ENCODE measurements around the gene SFXN4. TPM values are rescaled to one million over a fixed set of nuclear protein-coding genes. Genes with fewer than 3 reads are reported as not detected.

The SFXN4 gene
- polyA plus RNA-seq, 2 of the 4 experiments (the other 2 are of a cell fraction), result 39.3 to 66.0 TPM

DNA sequence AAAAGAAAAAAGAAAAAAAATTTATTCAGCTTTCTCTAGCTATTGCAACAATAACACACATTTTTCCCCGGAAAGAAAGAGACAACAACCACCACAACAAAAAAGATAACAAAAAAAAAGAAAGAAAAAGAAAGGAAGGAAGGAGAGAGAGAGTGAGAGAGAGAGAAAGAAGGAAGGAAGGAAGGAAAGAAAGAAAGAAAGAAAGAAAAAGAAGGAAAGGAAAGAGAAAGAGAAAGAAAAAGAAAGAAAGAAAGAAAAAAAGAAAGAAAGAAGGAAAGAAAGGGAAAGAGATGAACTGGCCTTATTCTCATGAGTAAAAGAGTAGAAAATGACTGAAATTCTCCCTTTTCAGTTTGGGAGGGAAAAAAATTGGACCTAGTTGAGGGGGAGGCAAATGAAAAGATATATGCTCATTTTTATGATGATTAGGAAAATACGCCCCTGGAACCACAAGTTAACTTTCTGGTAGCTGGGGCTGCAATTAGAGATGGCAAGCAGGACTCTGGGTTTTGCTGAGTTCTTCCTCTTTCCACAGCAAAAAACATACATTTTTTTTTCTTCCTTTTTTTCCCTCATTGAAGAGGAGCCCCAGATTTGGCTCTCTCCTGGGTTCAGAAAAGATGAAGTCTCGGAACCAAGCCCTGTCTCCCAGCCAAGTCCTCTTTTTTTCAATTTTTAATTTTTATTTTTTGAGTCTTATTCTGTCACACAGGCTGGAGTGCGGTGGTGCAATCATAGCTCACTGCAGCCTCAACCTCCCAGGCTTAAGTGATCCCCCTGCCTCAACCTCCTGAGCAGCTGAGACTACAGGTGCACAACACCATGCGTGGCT is 25.7 kb upstream of the SFXN4 start:
- Histone ChIP-seq H3K4me3 (no peak overlapping the region), H3K27ac (peak overlapping the region in 1 of 2 experiments; percentile 77; a peak in 3 of 6 replicates), H3K4me1 (peaks cover 17% of the 10 kb centered on the region), H3K9me3 (no peaks in the 10 kb centered on the region), H3K4me2 (peak overlapping the region; percentile 36; the same call in 2 of the 3 replicates)
- 51% methylated on average over 5 of the region's 5 CpGs for WGBS (ENCODE audit: missing lambda C conversion rate)
- ChIA-PET CTCF (interaction anchor here (0.8 to 3.3 kb wide), 5 partner anchors 8 to 352 kb away, joined by 3 to 39 read pairs (median 11); partner anchors contain the start of gene RGS10), POLR2A (interaction anchor here (1.3 kb wide), 2 partner anchors 62 to 161 kb away, joined by 4 to 7 read pairs; partner anchors contain the start of gene NANOS1)
- FAIRE-seq (no peak), DNase-seq (ENCODE audit: low read depth in 1 of 2, low spot score in 1 of 2) (no peak), ATAC-seq (no peak)
- no peak for TF ChIP-seq FOSB (CRISPR knock-in tag; IDR thresholded peaks at IDR 0.05)
- no peak for TF ChIP-seq EP300 (IDR thresholded peaks at IDR 0.05)
- no peak for TF ChIP-seq SMC3 (IDR thresholded peaks at IDR 0.05)
- no peak for TF ChIP-seq POLR2AphosphoS2 (conservative IDR thresholded peaks at IDR 0.05; ENCODE audit: low read length)
- no peak for TF ChIP-seq FOXS1 (CRISPR knock-in tag; IDR thresholded peaks at IDR 0.05)
- TF ChIP-seq BHLHE40 (IDR thresholded peaks at IDR 0.05; ENCODE audit: low read depth, low read length), result no peak
- TF ChIP-seq, protein P1, sequence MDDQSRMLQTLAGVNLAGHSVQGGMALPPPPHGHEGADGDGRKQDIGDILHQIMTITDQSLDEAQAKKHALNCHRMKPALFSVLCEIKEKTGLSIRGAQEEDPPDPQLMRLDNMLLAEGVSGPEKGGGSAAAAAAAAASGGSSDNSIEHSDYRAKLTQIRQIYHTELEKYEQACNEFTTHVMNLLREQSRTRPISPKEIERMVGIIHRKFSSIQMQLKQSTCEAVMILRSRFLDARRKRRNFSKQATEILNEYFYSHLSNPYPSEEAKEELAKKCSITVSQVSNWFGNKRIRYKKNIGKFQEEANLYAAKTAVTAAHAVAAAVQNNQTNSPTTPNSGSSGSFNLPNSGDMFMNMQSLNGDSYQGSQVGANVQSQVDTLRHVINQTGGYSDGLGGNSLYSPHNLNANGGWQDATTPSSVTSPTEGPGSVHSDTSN (IDR thresholded peaks at IDR 0.05), result no peak

DNA sequence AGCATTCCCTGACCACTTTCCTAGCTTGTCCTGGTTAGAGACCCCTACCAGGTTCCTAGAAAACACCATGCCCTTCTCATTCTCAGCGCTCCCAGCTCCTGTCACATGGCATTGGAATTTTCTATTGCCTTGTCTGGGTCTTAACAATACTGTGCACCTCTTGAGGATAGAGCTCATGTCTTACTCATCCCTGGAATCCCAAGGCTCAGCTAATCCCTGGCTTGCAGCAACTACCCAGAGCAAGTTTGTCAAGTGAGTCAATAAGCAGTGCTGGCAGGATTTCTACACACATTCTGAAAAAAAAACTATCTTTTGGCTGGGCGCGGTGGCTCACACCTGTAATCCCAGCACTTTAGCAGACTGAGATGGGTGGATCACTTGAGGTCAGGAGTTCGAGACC is 24.8 kb upstream of the SFXN4 start:
- peak; percentile 84 to 86 for DNase-seq (ENCODE audit: low read depth in 1 of 2, low spot score in 1 of 2)
- peaks cover 17% of the 10 kb centered on the region for H3K4me1 ChIP-seq
- WGBS (ENCODE audit: missing lambda C conversion rate), result 20% methylated on average over 4 of the region's 4 CpGs
- ATAC-seq, result peak; percentile 97
- POLR2A ChIA-PET, result interaction anchor here (1.3 kb wide), 3 partner anchors 63 to 161 kb away, joined by 3 to 7 read pairs (median 4); partner anchors contain the start of gene NANOS1
- H3K27ac ChIP-seq, result peak overlapping the region; percentile 46 to 77
- CTCF ChIA-PET, result interaction anchor here (0.8 to 3.3 kb wide), 10 partner anchors 9 to 353 kb away, joined by 3 to 39 read pairs (median 4); partner anchors contain the start of genes GRK5 and RGS10
- peak; percentile 46 for FAIRE-seq
- peak overlapping the region; percentile 36 for H3K4me2 ChIP-seq
- no peaks in the 10 kb centered on the region for H3K9me3 ChIP-seq
- TF ChIP-seq, protein P2, sequence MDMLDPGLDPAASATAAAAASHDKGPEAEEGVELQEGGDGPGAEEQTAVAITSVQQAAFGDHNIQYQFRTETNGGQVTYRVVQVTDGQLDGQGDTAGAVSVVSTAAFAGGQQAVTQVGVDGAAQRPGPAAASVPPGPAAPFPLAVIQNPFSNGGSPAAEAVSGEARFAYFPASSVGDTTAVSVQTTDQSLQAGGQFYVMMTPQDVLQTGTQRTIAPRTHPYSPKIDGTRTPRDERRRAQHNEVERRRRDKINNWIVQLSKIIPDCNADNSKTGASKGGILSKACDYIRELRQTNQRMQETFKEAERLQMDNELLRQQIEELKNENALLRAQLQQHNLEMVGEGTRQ (IDR thresholded peaks at IDR 0.05), result peak; percentile 31; the same call in 1 of the 2 replicates
- TF ChIP-seq, protein P1 (IDR thresholded peaks at IDR 0.05), result no peak
- TF ChIP-seq ZFP36 (IDR thresholded peaks at IDR 0.05; ENCODE audit: borderline replicate concordance, partially characterized antibody) (no peak), MAFK (IDR thresholded peaks at IDR 0.05; ENCODE audit: partially characterized antibody) (peak; percentile 32), POLR2AphosphoS2 (conservative IDR thresholded peaks at IDR 0.05; ENCODE audit: low read length) (no peak), CEBPB (IDR thresholded peaks at IDR 0.05) (peak in 1 of 2 experiments; percentile 78; a peak in 2 of 4 replicates), JUNB (IDR thresholded peaks at IDR 0.05) (peak; percentile 44), FOSL2 (IDR thresholded peaks at IDR 0.05) (peak; percentile 20; the same call in 1 of the 2 replicates), FOSL2 (CRISPR knock-in tag; IDR thresholded peaks at IDR 0.05) (peak; percentile 80), KDM5A (IDR thresholded peaks at IDR 0.05) (no peak)
- TF ChIP-seq, protein P3, sequence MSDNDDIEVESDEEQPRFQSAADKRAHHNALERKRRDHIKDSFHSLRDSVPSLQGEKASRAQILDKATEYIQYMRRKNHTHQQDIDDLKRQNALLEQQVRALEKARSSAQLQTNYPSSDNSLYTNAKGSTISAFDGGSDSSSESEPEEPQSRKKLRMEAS (IDR thresholded peaks at IDR 0.05), result peak; percentile 61; the same call in 1 of the 2 replicates
- TF ChIP-seq, protein P4, sequence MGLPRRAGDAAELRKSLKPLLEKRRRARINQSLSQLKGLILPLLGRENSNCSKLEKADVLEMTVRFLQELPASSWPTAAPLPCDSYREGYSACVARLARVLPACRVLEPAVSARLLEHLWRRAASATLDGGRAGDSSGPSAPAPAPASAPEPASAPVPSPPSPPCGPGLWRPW (IDR thresholded peaks at IDR 0.05), result no peak
- H3K4me3 ChIP-seq, result no peak overlapping the region
